Urinary bladder (tissue), 4 donors: Measurements from ENCODE around the gene SLC9A4. TPM values are rescaled to one million over a fixed set of nuclear protein-coding genes. Genes with fewer than 3 reads are reported as not detected.

Experiments used
- DNase-seq: peaks from one replicate; pipeline ENCODE4 v3.0.0-alpha.2; 2015; ENCODE audit errors: extremely low spot score
- H3K27ac ChIP-seq: one replicate; pipeline ENCODE4 v1.5.1; 2013; ENCODE audit warnings: low read depth, mild to moderate bottlenecking, moderate library complexity
- H3K36me3 ChIP-seq: one replicate; pipeline ENCODE4 v1.6.1; 2013; ENCODE audit warnings: mild to moderate bottlenecking, moderate library complexity; ENCODE audit not compliant: insufficient read depth
- H3K4me1 ChIP-seq: one replicate; pipeline ENCODE4 v1.6.1; 2013; ENCODE audit warnings: mild to moderate bottlenecking, moderate library complexity; ENCODE audit not compliant: insufficient read depth
- H3K4me3 ChIP-seq: one replicate; pipeline ENCODE4 v1.5.1; 2013; ENCODE audit warnings: low read depth, low read length
- WGBS: extraction: QIAGEN DNeasy Blood & Tissue Kit; methylation state at CpG from one replicate; pipeline ENCODE4 v1.1.7; 2013; 5-methylcytosine and 5-hydroxymethylcytosine counted together
- polyA plus RNA-seq: library from polyadenylated mRNA; stranded (reverse); fragments of 200-250 nt; gene quantifications from one replicate; pipeline ENCODE4 v1.2.3, GENCODE V29; 2013
- total RNA-seq: library from RNA; depleted of rRNA; stranded (reverse); fragments of >200 nt; gene quantifications from one replicate; pipeline ENCODE4 v1.2.3, GENCODE V29; 2014
- donor health status: healthy with polysubstance abuse.
- donor health status: healthy.

Gene SLC9A4
- total RNA-seq (2.9 TPM), polyA plus RNA-seq (0.22 TPM)

- no peaks in the 10 kb centered on the region for H3K36me3 ChIP-seq
- no peaks in the 10 kb centered on the region for H3K4me1 ChIP-seq
- H3K27ac ChIP-seq: no peak within 1 kb of the TSS
- no peak for DNase-seq
- no peak within 1 kb of the TSS for H3K4me3 ChIP-seq
- WGBS: 10% methylated on average over 3 of the region's 3 CpGs
Observed at GRCh38 chr2:102473020-102473419, at the start of gene SLC9A4. Gene SLC9A4 (plus strand): TSS chr2:102473226. CDS start chr2:102473760, 534 bp downstream.

GRCh38 chr2:102423368-102423767 lies 49.7 kb upstream of the SLC9A4 start:
- Histone ChIP-seq H3K4me1 (no peaks in the 10 kb centered on the region), H3K27ac (no peak overlapping the region), H3K36me3 (no peaks in the 10 kb centered on the region), H3K4me3 (no peak overlapping the region)
- WGBS: 69% methylated on average over 2 of the region's 2 CpGs
- no peak for DNase-seq

- 61% methylated on average over 3 of the region's 3 CpGs for WGBS
- DNase-seq: no peak
- H3K36me3 ChIP-seq: no peaks in the 10 kb centered on the region
- no peaks in the 10 kb centered on the region for H3K4me1 ChIP-seq
- H3K27ac ChIP-seq: no peak overlapping the region
- no peak overlapping the region for H3K4me3 ChIP-seq
Observed at GRCh38 chr2:102424754-102425153, 48.3 kb upstream of the SLC9A4 start.

GRCh38 chr2:102425441-102426132 lies 47.4 kb upstream of the SLC9A4 start:
- Histone ChIP-seq H3K4me1 (no peaks in the 10 kb centered on the region), H3K4me3 (no peak overlapping the region), H3K36me3 (no peaks in the 10 kb centered on the region), H3K27ac (no peak overlapping the region)
- 42% methylated on average over 5 of the region's 5 CpGs for WGBS
- no peak for DNase-seq

- H3K27ac ChIP-seq: no peak overlapping the region
- no peaks in the 10 kb centered on the region for H3K4me1 ChIP-seq
- no peaks in the 10 kb centered on the region for H3K36me3 ChIP-seq
- H3K4me3 ChIP-seq: no peak overlapping the region
- WGBS: 43% methylated on average over 1 of the region's 1 CpG
- DNase-seq: no peak
Observed at GRCh38 chr2:102427249-102427648, 45.8 kb upstream of the SLC9A4 start.

- Histone ChIP-seq H3K27ac (no peak overlapping the region), H3K36me3 (no peaks in the 10 kb centered on the region), H3K4me1 (no peaks in the 10 kb centered on the region), H3K4me3 (no peak overlapping the region)
- no peak for DNase-seq
- 67% methylated on average over 2 of the region's 2 CpGs for WGBS
Observed at GRCh38 chr2:102428573-102428972, 44.5 kb upstream of the SLC9A4 start.

- WGBS: 82% methylated on average over 2 of the region's 2 CpGs
- Histone ChIP-seq H3K36me3 (no peaks in the 10 kb centered on the region), H3K4me1 (no peaks in the 10 kb centered on the region), H3K4me3 (no peak overlapping the region), H3K27ac (no peak overlapping the region)
- DNase-seq: no peak
Observed at GRCh38 chr2:102432386-102432785, 40.6 kb upstream of the SLC9A4 start.

GRCh38 chr2:102433973-102434654 lies 38.9 kb upstream of the SLC9A4 start:
- 92% methylated on average over 4 of the region's 4 CpGs for WGBS
- H3K36me3 ChIP-seq: no peaks in the 10 kb centered on the region

GRCh38 chr2:102434655-102435381 lies 38.2 kb upstream of the SLC9A4 start:
- WGBS: 89% methylated on average over 2 of the region's 2 CpGs
- DNase-seq: no peak

More at GRCh38 chr2:102433973-102434654, 38.9 kb upstream of the SLC9A4 start:
- no peaks in the 10 kb centered on the region for H3K4me1 ChIP-seq
- no peak overlapping the region for H3K4me3 ChIP-seq
- DNase-seq: no peak
- H3K27ac ChIP-seq: no peak overlapping the region

GRCh38 chr2:102435741-102436140 lies 37.3 kb upstream of the SLC9A4 start:
- Histone ChIP-seq H3K36me3 (no peaks in the 10 kb centered on the region), H3K27ac (no peak overlapping the region), H3K4me3 (no peak overlapping the region), H3K4me1 (no peaks in the 10 kb centered on the region)
- DNase-seq: no peak
- WGBS: 85% methylated on average over 2 of the region's 2 CpGs

More at GRCh38 chr2:102434655-102435381, 38.2 kb upstream of the SLC9A4 start:
- Histone ChIP-seq H3K27ac (no peak overlapping the region), H3K4me1 (no peaks in the 10 kb centered on the region), H3K4me3 (no peak overlapping the region), H3K36me3 (no peaks in the 10 kb centered on the region)

GRCh38 chr2:102436323-102436722 lies 36.7 kb upstream of the SLC9A4 start:
- H3K27ac ChIP-seq: no peak overlapping the region
- DNase-seq: no peak
- WGBS: 9% methylated on average over 3 of the region's 3 CpGs

GRCh38 chr2:102437122-102437521 lies 35.9 kb upstream of the SLC9A4 start:
- H3K4me3 ChIP-seq: no peak overlapping the region
- H3K4me1 ChIP-seq: no peaks in the 10 kb centered on the region
- DNase-seq: no peak
- 42% methylated on average over 4 of the region's 4 CpGs for WGBS
- no peaks in the 10 kb centered on the region for H3K36me3 ChIP-seq
- no peak overlapping the region for H3K27ac ChIP-seq

More at GRCh38 chr2:102436323-102436722, 36.7 kb upstream of the SLC9A4 start:
- no peak overlapping the region for H3K4me3 ChIP-seq
- H3K4me1 ChIP-seq: no peaks in the 10 kb centered on the region
- H3K36me3 ChIP-seq: no peaks in the 10 kb centered on the region

- DNase-seq: no peak
- Histone ChIP-seq H3K4me3 (no peak overlapping the region), H3K36me3 (no peaks in the 10 kb centered on the region), H3K4me1 (no peaks in the 10 kb centered on the region), H3K27ac (no peak overlapping the region)
- 83% methylated on average over 3 of the region's 3 CpGs for WGBS
Observed at GRCh38 chr2:102438111-102438510, 34.9 kb upstream of the SLC9A4 start.

- H3K27ac ChIP-seq: no peak overlapping the region
- DNase-seq: no peak
- no peaks in the 10 kb centered on the region for H3K36me3 ChIP-seq
- H3K4me3 ChIP-seq: no peak overlapping the region
- H3K4me1 ChIP-seq: no peaks in the 10 kb centered on the region
- 89% methylated on average over 2 of the region's 2 CpGs for WGBS
Observed at GRCh38 chr2:102438578-102438977, 34.4 kb upstream of the SLC9A4 start.
